ENCODE results near the gene RD3L. TPM values are rescaled to one million over a fixed set of nuclear protein-coding genes. Genes with fewer than 3 reads are reported as not detected.

Gene RD3L
- total RNA-seq, 1 experiment from 2014 or later: not detected

DNA sequence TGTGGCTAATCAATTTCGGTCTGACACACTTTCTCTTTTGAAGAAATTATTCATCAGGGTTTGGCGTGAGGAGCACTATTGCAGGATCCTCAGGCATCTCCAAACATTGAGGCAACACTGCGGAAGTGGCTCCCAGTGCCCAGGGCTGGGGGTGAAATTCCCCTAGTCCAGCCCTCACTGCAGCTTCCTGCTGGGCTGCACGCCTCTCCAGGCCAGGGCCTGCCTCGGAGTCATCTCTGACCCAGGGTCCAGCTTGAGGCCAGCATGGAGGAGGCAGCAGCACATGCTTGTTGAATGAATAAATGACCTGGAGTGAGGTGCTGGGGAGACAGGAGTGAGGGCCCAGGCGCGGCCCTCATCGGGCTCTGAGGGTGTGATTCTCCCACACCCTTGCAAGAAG is 50.1 kb downstream of the RD3L start:
- Histone ChIP-seq H2BK120ac (ENCODE audit: low read depth, low read length, poor library complexity, severe bottlenecking) (no peak overlapping the region), H4K8ac (replicated peaks; ENCODE audit: insufficient read length, low read depth, low read length) (no peak overlapping the region), H3K79me2 (ENCODE audit: insufficient read depth, low read length) (no peaks in the 10 kb centered on the region), H3K27ac (ENCODE audit: insufficient read length, low read depth, low read length) (no peak overlapping the region), H2BK20ac (ENCODE audit: low read depth, low read length, poor library complexity, severe bottlenecking) (no peak overlapping the region), H3K23me2 (ENCODE audit: insufficient read length, low read depth, low read length, poor library complexity, severe bottlenecking) (no peaks in the 10 kb centered on the region), H4K91ac (ENCODE audit: insufficient read length, low read depth, low read length) (no peak overlapping the region), H3K18ac (ENCODE audit: insufficient read length, low read depth, low read length) (no peak overlapping the region), H3K27me3 (ENCODE audit: insufficient read depth, low read length) (no peaks in the 10 kb centered on the region), H2BK12ac (ENCODE audit: insufficient read length, low read depth, low read length) (no peak overlapping the region), H3K14ac (ENCODE audit: insufficient read depth, low read length) (no peak overlapping the region), H3K79me1 (ENCODE audit: insufficient read depth, low read depth, low read length, poor library complexity, severe bottlenecking) (no peaks in the 10 kb centered on the region), H3K9ac (ENCODE audit: extremely low read depth, insufficient read length, low read length) (no peak overlapping the region), H4K5ac (ENCODE audit: insufficient read length, low read depth, low read length) (no peak overlapping the region), H2AK5ac (ENCODE audit: insufficient read length, low read length) (no peak overlapping the region), H2BK5ac (ENCODE audit: insufficient read length, low read length) (no peak overlapping the region), H3T11ph (ENCODE audit: low read length) (no peak overlapping the region), H2AFZ (ENCODE audit: low read length) (no peak overlapping the region), H3K56ac (ENCODE audit: insufficient read length, low read depth, low read length) (no peak overlapping the region), H3K4ac (ENCODE audit: low read depth, low read length) (no peak overlapping the region), H2BK15ac (ENCODE audit: low read depth, low read length) (no peak overlapping the region), H3K4me1 (ENCODE audit: insufficient read depth, low read length) (no peaks in the 10 kb centered on the region), H4K20me1 (ENCODE audit: control insufficient read depth, insufficient read depth, insufficient read length) (peaks cover 2% of the 10 kb centered on the region), H3K4me2 (ENCODE audit: insufficient read depth, insufficient read length, low read length) (no peak overlapping the region), H3K23ac (ENCODE audit: insufficient read length, low read depth, low read length) (no peak overlapping the region), H3K9me3 (ENCODE audit: control insufficient read depth, low read depth, low read length) (no peaks in the 10 kb centered on the region)
- Mint-ChIP-seq H3K4me3 (no peak overlapping the region), H3K27me3 (ENCODE audit: low read depth) (peaks cover 7% of the 10 kb centered on the region), H3K36me3 (ENCODE audit: insufficient read depth in 1 of 3, low read depth in 3 of 3) (peaks cover 3 to 5% (median 5%) of the 10 kb centered on the region in 3 experiments; a peak in 3 of 7 replicates), H3K27ac (no peak overlapping the region), H3K4me1 (peaks cover 0 to 10% of the 10 kb centered on the region in 2 experiments; a peak in 2 of 4 replicates), H3K9me3 (peaks cover 5 to 6% of the 10 kb centered on the region in 2 experiments)
- DNase-seq: no peak
- no CpG with 5 or more reads among the region's 8 CpGs for WGBS (ENCODE audit: extremely low coverage, insufficient read length, low lambda C conversion rate)
- TF ChIP-seq, protein P1, sequence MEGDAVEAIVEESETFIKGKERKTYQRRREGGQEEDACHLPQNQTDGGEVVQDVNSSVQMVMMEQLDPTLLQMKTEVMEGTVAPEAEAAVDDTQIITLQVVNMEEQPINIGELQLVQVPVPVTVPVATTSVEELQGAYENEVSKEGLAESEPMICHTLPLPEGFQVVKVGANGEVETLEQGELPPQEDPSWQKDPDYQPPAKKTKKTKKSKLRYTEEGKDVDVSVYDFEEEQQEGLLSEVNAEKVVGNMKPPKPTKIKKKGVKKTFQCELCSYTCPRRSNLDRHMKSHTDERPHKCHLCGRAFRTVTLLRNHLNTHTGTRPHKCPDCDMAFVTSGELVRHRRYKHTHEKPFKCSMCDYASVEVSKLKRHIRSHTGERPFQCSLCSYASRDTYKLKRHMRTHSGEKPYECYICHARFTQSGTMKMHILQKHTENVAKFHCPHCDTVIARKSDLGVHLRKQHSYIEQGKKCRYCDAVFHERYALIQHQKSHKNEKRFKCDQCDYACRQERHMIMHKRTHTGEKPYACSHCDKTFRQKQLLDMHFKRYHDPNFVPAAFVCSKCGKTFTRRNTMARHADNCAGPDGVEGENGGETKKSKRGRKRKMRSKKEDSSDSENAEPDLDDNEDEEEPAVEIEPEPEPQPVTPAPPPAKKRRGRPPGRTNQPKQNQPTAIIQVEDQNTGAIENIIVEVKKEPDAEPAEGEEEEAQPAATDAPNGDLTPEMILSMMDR (conservative IDR thresholded peaks at IDR 0.05): no peak

Data from H9 (cell line).